CMK (cell line): ENCODE data around the gene NLRP6.
A peak's percentile ranks its signal among the peaks of the same experiment; 100 is the strongest.

Experiments used
- DNase-seq: peaks from one replicate; pipeline ENCODE4 v3.0.0-alpha.2; 2010; ENCODE audit warnings: low read depth

NLRP6 gene

GRCh38 chr11:293852-294661, 15.8 kb downstream of the NLRP6 start:
- DNase-seq, result no peak

DNA sequence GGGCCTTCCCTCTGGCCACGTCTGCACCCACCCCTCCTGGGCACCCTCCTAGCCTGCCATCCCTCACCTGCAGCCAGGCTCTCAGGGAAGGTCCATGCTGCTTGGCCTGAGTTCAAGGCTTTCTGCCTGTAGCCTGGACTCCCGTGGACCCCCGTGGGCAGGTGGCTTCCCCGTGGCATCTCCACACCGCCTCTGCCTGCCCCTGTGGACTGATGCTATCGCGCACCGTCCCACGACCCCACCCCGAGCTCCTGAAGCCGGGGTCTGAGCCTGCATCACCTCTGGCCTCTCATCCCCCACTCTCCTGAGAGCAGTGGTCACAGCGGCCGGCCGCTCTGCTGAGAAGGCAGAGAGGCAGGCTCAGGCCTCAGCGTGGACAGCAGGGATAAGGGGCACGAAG, 16.6 kb downstream of the NLRP6 start:
- no peak for DNase-seq

DNA sequence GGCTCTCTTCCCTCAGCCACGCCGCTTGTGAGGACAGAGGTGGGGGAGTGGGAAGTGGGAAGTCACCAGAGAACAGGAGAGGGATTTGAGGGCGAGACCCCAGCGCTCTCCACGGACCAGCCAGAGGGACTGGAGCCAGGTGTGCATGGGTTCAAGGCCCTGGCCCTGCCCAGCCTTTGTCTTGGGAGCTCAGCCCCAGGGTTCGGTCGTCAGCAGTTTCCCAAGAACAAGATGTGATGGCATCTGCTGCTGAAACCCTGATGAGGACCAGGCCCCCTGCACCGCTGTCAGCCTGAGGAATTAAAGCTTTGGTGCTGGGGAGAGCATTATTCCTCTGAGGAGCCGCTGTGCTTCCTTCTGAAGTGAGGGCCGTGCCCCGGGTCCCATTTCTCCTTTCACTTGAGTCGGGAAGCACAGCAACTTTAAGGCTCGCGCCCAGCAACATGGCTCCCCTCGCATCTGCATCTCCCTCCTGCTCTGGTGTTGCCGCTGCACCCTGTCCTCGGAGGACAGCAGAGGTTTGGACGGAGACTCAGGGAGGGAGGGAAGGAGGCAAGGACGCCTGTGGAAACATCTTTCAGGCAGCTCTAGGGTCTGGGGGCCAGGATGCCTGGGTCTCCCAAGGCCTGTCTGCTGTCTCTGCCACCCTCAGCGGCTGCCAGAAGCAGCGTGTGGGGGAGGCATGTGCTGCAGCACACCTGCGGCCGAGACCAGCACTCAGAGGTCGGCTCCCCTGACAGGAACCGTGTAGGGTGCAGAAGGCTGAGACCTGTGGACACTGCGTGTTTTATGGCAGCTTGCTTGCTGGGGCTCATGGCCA, 17.4 kb downstream of the NLRP6 start:
- no peak for DNase-seq

DNA sequence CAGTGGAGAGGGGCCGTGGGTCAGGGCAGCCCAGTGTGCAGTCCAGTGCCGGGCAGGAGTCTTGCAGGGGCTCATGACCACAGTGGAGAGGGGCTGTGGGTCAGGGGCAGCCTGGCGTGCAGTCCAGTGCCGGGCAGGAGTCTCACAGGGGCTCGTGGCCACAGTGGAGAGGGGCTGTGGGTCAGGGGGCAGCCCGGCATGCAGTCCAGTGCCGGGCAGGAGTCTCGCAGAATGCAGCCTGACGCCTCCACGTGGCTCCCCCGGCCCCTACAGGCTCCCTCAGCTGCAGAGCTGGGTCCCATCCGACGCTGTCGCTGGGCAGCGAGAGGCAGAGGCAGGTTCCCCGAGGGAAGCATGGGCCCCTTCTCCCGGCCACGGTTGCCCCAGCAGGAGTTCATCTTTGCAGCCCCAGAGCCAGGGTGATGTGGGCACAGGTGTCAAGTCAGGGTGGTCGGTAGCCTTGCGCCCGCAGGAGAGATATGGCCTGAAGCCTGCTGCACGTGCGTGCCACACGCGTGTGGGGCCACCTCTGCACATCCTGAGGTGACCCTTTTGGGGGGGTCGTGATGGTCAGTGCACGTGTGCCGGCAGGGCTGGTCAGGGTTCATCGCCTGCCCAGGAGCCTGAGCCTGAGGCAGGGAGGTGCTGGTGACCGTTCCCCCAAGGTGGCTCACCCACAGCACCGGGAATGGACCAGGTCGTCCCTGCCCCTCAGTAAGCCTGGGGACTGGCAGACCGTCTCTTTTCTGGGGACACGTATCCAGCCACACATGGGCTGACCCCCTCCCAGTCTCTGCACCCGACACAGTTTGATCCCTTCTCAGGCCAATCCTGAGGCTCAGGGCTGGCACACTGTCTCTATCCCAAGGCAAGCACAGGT, 18.2 kb downstream of the NLRP6 start:
- no peak for DNase-seq

DNA sequence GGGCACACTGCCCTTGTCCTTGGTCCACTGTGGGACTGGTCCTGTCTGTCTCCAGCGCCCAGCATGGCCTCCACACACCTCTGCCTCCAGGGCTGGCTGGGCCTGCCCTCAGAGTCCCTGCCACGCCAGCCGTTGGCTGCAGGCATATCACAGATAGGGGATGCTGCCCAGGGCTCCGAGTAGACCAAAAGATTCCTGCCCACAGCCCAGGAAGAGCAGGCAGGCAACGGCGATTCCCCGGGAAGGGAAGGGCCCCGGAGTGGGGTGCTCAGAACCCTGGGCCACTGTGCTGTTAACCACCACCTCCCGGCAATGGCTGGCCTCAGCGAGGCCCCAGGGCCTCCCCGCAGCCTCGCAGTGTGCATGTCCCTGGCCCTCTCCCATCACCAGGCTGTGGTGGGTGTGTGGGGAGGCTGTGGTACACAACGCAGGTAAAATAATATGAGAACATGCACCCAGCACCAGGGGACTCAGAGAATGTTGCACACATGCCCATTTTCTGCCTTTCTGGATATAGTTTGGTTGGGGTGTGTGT, 18.9 kb downstream of the NLRP6 start:
- DNase-seq, result no peak

DNA sequence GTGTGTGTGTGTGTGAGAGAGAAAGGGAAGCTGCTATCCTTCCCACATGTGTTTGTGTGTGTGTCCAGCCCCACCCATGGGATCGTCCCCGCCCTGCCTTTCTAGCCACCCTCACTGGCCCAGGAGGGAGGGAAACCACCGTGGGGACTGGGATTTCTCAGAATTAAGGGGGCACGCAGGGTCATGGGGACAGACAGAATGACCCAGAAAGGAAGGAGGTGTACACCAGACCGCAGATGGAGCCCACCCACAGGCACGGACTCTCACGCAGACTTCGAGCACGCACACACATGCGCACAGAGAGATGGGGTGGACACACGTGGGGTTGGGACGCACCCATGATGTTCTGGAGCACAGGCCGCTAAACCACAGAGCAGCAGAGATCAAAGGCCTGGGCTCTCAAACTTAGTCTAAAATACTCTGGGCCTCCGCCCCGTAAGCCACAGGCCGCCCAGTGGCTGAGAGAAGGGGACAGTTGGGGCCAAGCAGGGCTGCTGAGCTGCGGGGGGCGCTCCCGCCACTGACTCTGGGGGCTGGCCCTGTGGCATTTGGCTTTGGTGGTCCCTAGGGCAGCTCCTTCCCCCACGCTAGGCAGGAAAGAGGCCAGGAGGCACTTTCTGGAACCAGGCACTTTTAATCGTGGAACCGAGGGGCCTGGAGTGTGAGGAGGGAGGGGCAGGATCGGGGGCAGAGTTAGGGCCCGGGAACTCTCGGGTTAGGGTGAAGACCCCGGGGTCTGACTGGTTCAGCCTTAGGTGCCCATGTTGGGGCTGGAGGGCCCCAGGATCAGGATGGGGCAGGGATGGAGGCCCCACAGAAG, 19.6 kb downstream of the NLRP6 start:
- peak; percentile 74 for DNase-seq

- DNase-seq, result no peak
These were observed 20.3 kb downstream of the NLRP6 start for GRCh38 chr11:298406-299065.

DNA sequence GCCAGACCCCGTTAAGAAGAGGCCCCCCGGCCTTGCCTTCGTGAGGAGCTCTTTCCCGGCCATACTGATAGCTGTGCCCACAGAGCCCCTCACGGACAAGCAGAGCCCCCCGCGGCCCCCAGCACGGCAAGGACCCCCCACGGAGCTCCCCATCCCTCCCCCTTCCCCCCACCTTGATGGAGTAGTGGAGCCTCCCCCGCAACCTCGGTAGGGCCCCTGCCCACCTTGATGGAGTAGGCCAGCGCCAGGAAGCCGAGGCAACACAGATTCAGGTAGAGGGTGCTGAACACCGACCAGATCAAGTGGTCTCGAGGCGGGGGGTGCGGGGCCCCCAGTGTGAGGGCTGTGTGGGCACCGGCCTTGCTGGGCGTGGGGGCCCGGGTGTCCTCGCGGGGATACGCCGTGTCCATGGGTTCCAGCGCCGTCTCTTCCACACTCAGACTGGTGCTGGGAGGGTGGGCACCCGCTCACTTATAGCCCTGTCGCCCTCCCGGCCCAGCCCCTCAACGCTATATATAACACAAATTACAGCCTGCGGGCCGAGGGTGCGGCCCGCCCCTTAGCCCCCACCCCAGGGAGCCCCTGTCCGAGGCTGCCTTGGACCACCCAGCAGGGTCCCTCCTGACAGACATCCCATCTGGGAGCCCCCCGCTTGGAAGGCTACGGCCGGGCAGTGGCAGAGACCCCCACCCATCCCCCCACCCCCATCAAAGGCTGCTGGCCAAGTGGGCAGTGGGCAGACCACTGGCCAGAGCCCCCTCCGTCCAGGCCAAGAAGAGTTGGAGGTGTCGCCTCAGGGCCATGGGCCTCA, 21.1 kb downstream of the NLRP6 start, which contains the start of gene IFITM5:
TSS of gene IFITM5 (minus strand) at position 446 of the 811 bp plus-strand sequence. CDS start at position 410, 36 bp downstream.
- no peak for DNase-seq

GRCh38 chr11:299951-300735, 21.9 kb downstream of the NLRP6 start:
- DNase-seq, result no peak

- DNase-seq, result no peak
These were observed 25.2 kb downstream of the NLRP6 start for GRCh38 chr11:303363-303762.

DNA sequence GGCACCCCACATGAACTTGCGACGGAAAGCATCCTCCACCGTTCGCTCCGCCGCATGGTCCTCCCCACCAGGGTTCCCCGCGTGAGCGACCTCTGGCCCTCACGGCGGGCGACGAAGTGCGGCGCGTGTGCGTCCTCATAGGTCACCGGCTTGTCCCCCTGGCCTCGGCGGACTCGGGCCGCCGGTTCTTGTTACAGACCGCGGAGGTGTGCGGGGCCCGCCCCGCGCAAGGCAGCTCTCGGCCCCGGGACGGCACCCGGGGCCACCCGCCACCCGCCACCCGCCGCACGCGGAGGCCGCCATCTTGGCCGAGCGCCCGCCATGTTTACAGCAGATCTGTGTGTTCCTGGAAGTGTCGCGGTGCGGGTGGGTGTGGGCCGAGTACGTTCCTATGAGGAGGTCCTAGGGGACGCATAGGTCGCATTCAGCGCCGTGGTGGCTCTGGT, 25.9 kb downstream of the NLRP6 start:
- no peak for DNase-seq

- no peak for DNase-seq
These were observed 27.0 kb downstream of the NLRP6 start for GRCh38 chr11:304915-305843.

DNA sequence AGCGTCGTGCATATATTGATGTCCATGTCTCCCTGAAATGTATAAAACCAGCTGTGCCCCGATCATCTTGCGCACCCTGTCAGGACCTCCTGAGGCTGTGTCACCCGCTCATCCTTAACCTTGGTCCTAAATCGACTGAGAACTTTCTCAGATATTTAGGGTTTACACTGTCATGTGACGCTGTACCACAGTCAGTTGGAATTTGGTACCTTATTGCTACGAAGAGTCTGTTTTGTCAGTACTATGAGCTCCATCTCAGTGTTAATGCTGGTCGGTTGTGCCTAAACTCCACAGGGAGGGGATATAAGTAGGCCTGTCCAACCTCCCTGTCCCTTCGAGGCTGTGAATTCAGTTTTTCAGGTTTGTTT, 27.6 kb downstream of the NLRP6 start:
- DNase-seq, result no peak

DNA sequence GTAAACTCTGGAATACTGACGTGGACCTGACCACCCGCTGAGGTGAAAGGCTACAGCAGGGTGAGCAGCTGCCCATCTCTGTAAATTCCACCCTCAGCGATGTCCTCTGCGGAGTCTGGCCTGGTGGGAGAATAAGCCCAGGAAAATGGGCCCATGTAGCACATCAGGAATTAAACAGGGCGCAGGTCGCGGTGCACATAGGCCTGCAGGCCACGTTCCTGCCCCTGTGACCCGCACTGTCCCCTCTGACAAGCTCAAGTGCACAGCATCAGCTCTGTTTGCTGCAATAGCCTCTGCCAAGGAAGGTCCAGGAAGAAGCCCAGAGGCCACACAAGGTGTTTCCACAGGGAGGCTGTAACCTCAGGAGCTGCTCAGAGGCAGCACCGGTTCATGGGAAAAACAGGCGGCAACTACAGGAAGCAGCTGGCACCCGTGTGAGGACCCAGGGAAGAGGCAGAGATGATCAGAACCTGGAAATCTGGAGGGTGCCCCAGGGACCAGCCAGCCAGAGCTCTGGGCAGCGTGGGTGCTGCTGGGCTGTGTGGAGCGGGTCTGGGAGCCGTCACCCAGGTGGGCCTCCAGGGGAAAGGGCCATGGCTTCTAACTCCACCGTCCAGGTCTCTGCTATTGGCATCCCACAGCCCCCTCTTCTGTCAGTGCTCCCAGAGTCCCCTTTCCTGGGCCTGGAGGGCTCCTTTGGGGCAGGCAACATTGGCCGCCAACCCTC, 28.6 kb downstream of the NLRP6 start:
- DNase-seq, result no peak

DNA sequence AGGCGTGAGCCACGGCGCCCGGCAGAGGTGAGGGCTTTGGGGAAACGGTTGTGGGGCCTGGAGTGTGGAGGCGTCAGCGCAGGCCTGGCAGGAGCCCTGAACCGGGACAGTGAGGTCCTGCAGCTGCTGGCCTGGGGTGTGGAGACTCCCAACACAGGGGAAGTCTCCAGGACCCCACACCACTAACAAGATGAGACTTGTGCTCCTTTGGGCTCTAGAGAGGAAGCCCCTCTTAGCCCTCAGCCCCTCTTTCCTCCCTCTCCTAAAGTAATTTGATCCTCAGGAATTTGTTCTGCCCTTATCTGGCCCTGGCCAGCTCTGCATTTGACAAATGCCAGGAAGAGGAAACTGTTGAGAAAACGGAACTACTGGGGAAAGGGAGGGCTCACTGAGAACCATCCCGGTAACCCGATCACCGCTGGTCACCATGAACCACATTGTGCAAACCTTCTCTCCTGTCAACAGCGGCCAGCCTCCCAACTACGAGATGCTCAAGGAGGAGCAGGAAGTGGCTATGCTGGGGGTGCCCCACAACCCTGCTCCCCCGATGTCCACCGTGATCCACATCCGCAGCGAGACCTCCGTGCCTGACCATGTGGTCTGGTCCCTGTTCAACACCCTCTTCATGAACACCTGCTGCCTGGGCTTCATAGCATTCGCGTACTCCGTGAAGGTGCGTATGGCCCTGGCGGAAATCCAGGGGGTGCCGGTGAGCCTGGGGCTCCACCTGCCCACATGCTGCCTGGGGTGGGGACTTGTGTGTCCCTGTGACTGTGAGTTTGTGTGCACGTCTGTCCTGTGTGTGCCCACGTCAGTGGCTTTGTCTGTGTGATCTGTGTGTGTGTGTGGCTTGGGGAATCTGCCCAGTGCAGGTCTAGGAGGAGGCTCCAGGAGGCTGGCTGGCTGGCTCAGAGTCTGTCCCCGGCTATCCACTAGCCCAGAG, 29.8 kb downstream of the NLRP6 start, which contains the start of gene IFITM2:
TSS of gene IFITM2 (plus strand) at position 51 of the 943 bp plus-strand sequence. CDS start at position 428, 377 bp downstream.
- peak; percentile 68 for DNase-seq
